Breast epithelium (tissue), 3 donors: ENCODE data around the gene PLET1.

ENCODE experiments used
- POLR2A ChIP-seq: fragments of 450-650 bp; IDR thresholded peaks from one replicate; pipeline ENCODE4 v1.6.1; 2016; ENCODE audit warnings: antibody characterized with exemption, mild to moderate bottlenecking, moderate library complexity
- POLR2AphosphoS5 ChIP-seq, 3 donors: sonication (generic); formaldehyde crosslinking; IDR thresholded peaks; one replicate each; pipeline ENCODE4 v1.6.1; 2017; ENCODE audit warnings: antibody characterized with exemption in 3 of 3
- TF ChIP-seq, protein P1 (sequence below), 3 donors: fragments of 450-650 bp; IDR thresholded peaks; one replicate each; pipeline ENCODE4 v1.5.1; 2016 to 2017; ENCODE audit warnings: antibody characterized with exemption in 3 of 3, mild to moderate bottlenecking in 3 of 3, moderate library complexity in 3 of 3

DNA sequence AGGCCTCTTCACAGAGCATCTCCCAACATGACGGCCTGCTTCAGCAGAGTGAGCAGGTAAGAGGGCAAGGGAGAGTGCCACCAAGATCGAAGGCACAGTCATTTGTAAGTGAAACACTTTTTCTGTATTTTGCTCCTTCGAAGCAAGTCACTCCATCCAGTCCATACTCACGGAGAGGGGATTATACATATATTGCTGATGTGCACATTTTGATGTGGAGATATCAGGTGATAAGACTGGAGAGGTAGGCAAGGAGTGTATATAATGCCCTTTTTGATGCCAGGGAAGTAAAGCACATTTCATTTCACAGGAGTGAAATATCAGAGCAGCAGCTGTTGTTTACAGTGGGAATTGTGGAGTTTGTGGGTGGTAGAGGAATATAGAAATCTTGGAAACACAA, 23.2 kb downstream of the PLET1 start:
- TF ChIP-seq, protein P1, sequence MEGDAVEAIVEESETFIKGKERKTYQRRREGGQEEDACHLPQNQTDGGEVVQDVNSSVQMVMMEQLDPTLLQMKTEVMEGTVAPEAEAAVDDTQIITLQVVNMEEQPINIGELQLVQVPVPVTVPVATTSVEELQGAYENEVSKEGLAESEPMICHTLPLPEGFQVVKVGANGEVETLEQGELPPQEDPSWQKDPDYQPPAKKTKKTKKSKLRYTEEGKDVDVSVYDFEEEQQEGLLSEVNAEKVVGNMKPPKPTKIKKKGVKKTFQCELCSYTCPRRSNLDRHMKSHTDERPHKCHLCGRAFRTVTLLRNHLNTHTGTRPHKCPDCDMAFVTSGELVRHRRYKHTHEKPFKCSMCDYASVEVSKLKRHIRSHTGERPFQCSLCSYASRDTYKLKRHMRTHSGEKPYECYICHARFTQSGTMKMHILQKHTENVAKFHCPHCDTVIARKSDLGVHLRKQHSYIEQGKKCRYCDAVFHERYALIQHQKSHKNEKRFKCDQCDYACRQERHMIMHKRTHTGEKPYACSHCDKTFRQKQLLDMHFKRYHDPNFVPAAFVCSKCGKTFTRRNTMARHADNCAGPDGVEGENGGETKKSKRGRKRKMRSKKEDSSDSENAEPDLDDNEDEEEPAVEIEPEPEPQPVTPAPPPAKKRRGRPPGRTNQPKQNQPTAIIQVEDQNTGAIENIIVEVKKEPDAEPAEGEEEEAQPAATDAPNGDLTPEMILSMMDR (IDR thresholded peaks at IDR 0.05), result no peak
- TF ChIP-seq POLR2AphosphoS5 (IDR thresholded peaks at IDR 0.05) (no peak), POLR2A (no peak)
